ENCODE data around the gene RAB13.

The RAB13 gene

DNA sequence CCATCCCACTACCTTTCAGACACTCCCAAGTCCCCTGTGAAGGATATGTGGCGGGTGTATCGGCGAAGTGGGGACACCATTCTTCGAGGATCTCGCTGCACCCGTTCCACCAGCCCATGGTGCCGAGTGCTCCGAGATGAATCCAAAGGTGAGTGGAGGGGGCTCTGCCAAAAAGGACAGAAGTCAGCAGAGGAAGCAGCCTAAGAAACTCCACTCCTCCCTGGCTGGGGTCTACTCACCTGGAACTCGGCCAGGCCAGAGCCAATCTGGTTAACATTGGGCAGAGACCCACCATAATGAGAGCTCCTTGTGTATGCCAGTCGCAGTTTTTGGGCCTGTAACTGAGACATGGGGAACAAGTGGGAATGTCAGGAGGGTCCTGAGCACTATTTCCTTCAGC, 31.3 kb downstream of the RAB13 start:
- no peak for DNase-seq

DNA sequence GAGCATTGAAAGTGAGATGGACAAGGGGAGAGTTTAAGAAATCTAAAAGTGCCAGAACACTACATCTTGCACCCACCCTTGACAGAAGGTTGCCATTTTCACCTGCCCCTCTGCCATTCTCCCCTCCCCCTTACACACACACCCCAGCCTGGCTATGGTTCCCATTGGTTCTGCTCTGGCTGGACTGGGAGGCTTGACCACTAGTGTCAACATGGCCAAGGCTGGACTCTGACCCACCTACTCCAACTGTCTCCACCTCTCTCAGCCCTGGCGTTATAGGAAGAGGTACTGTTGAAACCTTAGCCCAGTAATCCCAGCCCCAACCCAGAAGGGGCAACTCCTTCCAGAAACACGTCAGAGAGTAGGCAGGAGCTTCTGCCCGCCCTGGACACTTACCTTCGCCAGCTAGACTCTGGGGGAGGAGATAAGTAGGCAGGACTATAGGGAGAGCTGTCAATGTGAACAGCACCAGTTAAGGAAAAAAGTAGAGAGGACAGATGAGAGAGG, 32.2 kb downstream of the RAB13 start:
- DNase-seq, result no peak

- no peak for DNase-seq
Observed at GRCh38 chr1:153951801-153952200, 34.3 kb downstream of the RAB13 start.

DNA sequence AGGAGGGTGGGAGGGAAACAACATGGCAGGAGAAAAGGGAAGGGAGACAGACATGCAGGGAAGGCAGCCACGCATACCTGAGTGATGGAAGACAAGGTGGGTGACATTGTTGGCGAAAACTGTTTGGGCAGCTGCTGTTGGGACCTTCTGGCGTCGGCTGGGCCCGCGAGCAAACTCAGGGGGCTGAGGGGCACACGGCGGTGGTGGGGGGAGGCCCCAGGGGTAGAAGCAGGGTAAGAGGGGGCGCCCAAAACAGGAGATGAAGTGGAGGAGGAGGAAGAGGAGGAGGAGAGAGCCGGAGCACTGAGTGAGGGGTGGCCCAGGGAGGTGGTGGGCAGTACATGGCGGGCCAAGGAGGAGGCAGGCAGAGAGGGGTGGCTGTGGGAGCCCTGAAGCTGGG, 35.0 kb downstream of the RAB13 start:
- DNase-seq, result no peak

DNA sequence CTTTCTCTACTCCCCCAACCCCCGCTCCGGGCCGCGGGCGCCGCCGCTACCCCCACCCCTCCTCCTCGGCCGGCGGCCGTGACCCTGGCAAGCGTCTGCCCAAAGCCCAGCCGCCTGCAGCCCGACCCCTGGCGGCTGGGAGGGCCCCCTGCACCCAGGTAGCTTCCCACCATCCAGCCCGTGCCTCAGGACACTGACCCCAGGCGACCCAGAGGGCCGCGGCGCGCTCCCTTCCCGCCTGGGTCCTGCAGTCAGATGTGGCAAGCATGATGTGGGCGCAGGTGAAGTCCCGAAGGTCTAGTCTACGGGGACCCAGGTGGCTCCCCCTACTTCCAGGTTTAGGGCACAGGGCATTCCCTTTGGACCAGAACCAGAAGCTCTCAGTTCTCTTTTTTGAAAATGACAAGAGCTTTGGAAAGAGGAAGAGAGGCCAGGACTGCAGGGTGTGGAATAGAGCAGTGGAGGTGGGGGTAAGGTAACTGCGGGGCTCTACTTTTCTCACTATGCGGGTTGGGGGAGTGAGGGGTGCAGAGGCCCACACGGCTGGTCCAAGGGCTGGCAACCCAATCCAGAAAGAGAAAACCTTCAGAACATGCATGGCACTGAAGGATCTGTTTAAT, 39.4 kb downstream of the RAB13 start, which contains the start of gene DENND4B:
DENND4B (minus strand) TSS at position 97 of the 620 bp plus-strand sequence. CDS start 2,344 bp downstream, outside the sequence.
- peak; percentile 46 for DNase-seq

GRCh38 chr1:153945795-153946621, 40.1 kb downstream of the RAB13 start:
- no peak for DNase-seq

DNA sequence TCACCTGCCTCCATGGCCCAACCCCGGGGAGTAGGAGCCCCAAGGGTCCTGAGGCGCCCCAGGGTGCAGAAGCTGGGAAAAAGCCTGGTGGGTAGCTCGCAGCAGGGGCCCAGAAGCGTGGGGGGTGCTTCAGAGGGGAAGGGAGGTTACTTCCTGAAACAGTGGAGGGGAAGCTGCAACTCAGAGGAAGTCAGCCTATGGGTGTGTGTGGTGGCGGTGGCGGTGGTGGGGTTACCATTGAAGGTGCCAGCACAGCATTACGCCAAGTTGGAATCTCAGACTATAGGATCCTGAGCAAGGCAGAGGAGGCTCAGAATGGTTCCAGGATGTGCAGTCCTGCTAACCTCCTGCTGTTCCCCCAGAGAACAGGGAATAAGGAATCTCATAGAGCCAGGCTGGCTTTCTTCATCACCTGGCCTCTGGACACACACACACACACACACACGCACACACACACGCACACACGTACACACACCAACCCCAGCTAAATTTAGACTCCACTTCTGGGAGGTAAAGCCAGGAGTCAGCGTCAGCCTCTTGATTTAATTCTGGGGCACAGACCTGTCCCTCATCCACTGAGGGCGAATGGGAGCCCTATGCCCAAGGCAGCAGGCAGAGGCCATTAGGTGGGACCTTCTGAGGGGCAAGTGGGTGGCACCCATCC, 40.9 kb downstream of the RAB13 start:
- no peak for DNase-seq

DNA sequence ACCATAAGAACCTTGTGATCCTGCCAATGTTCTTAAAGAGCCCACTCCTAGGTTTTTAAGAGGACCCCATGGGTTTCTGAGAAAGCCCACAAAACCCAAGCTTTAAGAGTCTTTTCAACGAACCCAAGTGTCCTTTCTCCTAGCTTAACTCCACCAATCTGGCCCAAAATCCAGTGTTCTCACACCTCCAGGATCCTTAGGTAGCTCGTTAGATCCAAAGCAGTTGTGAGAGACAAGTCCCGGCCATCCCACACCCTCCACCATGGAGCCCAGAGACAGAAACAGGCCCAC, 41.4 kb downstream of the RAB13 start:
- DNase-seq, result no peak

DNA sequence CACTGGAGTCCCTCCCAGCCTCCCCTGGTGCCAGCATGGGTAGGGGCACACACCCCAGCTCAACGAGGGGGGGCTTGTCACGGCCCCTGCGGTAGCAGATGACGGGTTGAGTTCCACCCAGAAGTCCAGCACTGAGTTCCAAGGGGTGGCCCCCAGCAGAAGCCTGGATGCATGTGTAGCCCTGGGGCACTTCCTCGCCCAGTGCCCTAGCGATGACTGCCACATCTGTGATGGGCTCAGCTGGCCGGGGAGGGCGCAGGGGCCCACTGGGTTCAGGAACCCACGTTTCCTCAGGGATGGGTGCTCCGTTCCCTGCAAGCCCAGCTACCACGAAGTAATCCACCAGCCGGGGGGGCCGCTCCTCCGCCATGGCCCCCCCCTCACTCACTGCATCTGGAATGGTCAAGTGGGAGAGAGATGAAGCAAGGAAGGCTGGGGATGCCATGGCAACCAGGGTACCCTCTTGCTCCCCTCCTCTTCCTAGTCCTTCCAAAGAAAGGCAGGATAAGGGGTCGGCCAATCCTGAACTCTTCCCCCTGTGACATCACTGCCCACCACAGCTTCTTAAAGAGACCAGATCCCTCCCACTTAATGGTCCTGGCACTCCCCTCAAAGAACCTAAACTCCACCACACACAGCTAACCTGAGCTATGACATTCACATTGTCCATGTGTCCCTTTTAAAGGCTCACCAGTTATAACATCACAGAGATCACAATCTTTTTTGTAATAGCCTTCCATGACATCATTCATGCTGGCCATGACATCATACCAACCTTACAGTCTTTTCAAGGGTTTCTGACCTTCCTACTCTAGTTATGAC, 41.9 kb downstream of the RAB13 start:
- no peak for DNase-seq

GRCh38 chr1:153942766-153943549, 43.2 kb downstream of the RAB13 start:
- no peak for DNase-seq

GRCh38 chr1:153941826-153942725, 44.1 kb downstream of the RAB13 start:
- DNase-seq, result no peak

DNA sequence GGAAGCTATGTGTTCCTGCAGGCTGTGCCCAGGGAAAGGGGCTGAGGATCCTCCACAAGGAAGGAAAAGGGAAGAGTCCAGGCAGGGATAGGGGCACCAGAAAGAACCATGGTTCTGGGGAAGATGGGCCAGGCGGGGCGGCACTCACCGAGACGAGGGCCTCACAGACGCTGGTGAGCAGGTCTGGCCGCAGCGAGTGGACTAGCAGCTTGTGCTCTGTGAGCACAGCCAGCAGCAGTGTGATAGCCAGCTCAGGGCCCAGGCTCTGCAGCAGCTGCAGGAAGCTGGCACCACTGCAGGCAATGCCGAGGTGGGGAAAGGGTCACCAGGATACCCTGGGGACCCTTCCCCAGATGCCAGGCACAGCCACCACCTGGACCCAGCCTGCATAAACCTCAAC, 45.4 kb downstream of the RAB13 start:
- no peak for DNase-seq

DNA sequence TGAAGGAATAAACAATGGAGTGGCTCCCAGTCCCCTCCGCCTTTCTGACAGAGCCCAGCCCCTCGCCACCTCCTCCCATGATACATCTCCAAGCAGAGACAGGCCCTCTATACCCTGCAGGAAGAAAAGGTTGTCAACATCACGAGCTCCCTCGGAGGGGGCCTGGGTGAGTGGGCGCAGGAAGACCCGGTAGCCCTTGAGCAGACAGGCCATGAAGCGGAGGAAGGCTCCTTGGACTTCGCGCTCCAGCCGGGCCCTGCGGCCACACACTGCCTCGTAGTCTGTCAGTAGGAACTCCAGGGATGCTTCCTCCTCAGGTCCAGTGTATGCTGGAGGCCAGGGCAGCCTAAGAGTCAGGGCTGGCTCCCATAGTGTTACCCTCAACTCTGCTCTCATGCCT, 46.7 kb downstream of the RAB13 start:
- DNase-seq, result no peak

GRCh38 chr1:153938996-153939395, 47.1 kb downstream of the RAB13 start:
- DNase-seq, result no peak

DNA sequence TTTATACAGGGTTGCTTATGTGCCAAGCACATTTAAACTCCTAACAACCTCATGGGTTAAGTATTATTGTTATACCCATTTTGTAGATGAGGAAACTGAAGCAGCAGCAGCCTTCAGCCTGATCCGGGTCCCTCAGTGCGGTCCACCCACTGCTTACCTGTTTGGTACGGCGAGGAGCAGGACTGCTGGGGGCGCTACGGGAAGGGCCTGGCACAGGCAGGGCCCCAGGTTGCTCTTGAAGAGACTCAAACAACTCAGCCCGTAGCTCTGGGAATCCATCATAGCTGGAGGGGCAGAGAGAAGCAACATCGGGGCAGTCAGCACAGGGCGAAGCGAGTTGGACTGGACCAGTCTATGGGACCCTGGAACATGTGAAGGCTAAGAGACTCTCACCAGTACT, 48.8 kb downstream of the RAB13 start:
- no peak for DNase-seq

DNA sequence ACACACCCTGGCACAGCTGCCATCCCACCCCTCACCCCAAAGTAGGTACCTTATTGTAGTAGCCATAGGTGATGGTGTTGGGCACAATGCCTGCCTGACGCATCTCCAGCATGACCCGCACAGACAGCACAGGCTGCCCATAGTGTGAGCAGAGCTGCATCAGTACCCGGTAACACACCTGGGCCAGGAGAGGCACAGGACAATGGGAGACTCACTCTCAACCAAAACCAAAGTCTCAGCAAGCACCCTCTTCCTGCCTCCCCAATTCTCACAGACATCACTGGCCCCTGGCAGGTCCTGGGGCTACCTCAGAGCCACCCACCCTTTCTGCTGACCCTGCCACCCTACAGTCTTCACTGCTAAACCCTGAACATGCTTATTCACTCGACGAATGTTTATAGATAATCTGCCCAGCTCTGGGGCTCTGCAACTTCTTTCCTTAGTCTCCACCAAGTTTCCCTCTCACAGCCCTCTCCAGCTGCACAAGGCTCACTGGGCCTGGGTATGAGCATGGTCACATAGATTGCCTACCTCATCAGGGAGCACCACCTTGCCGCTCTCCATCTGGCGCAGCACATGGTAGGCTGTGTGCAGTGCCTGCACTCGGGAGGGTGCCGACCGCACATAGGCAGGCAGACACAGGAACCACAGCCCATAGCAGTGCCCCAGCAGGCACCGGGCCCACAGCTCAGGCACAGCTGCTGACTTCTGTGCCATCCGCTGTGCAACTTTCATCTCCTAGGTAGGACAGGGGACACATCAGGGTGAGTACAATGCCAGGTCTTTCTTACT, 49.9 kb downstream of the RAB13 start:
- DNase-seq, result no peak

DNA sequence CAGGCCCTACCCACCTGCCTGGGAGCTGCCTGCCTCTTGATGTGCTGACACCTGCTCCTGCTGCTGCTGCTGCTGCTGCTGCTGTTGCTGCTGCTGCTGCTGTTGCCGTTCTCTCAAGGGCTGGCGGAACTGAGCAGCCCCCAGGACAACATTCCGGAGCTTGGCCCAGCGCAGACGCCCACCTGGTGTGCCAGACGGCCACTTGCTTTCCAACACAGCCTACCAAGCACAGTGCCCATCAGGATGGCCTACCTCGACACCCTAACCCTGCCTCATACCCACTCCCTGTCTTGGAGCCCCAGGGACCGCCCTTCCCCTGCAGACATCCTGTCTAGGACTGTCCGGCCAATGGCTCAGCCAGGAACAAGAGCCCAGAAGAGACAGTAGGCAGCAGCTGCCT, 51.4 kb downstream of the RAB13 start:
- no peak for DNase-seq

DNA sequence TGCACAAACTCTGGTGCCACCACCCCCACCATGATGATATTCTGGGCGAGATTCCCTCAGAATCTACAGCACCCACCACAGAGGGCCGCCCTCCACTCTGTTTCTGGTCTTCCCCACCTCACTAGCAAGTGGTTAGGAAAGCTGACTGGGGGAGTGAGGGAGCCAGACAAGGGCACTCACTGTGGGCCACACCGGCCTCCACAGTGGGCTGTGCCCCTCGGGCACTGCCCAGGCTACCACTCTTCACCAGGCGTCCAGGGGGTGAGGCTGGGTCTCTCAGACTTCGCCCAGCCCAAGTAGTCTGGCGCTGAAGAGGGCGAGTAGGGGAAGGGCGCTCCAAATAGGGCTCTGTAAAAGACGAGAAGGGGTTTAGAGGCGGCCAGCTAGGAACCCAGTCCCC, 52.2 kb downstream of the RAB13 start:
- no peak for DNase-seq

DNA sequence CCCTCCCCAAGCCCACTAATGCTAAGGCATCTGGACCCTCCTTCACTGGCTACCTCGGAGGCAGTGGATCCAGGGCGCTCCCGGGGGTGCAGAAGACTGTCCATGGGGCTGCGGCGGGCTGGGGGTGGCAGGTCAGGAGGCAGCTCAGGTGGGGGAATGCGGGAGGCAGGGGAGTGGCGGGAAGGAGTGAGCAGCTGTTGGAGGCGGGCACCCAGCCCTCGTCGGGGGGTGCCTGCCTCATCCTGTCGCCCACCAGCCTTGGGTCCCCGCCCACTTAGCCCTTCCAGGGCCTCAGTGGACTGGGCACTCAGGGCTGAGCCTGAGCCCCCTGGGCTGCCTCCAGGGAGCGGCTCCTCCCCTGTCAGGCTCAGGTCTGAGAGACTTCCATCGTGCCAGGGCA, 52.7 kb downstream of the RAB13 start:
- DNase-seq, result no peak
